Panc1 (cell line): ENCODE measurements around the gene RMP24.

Experiments
- CTCF ChIP-seq: fragments of 450-650 bp; IDR thresholded peaks from 2 replicates; pipeline ENCODE4 v1.5.1; 2017; ENCODE audit warnings: mild to moderate bottlenecking
- POLR2AphosphoS5 ChIP-seq: IDR thresholded peaks from 2 replicates; pipeline ENCODE4 v1.6.1; 2012; ENCODE audit warnings: mild to moderate bottlenecking, low read depth, low read length, moderate library complexity
- REST ChIP-seq, 2 experiments: IDR thresholded peaks; 2 replicates each; pipeline ENCODE4 v1.6.1; 2011 to 2012; ENCODE audit warnings: low read depth in 2 of 2, control low read depth in 1 of 2, low read length in 1 of 2, mild to moderate bottlenecking in 1 of 2, moderate library complexity in 1 of 2; ENCODE audit not compliant: insufficient read depth in 1 of 2
- SIN3A ChIP-seq: IDR thresholded peaks from 2 replicates; pipeline ENCODE4 v1.6.1; 2012; ENCODE audit warnings: low read depth, mild to moderate bottlenecking, low read length, moderate library complexity, borderline replicate concordance; ENCODE audit not compliant: insufficient read depth
- TCF7L2 ChIP-seq: IDR thresholded peaks from 2 replicates; pipeline ENCODE4 v1.6.1; 2011; ENCODE audit warnings: mild to moderate bottlenecking, low read depth, low read length, inconsistent platforms

GRCh38 chr18:35969676-35970075, 2.8 kb upstream of the RMP24 start:
- TF ChIP-seq CTCF (no peak), POLR2AphosphoS5 (no peak), REST (IDR thresholded peaks at IDR 0.05; ENCODE audit: insufficient read depth in 1 of 2, low read depth in 2 of 2, low read length in 1 of 2) (no peak), SIN3A (no peak), TCF7L2 (no peak)
